ENCODE results near the gene SERTAD1. TPM values are rescaled to one million over a fixed set of nuclear protein-coding genes. Genes with fewer than 3 reads are reported as not detected.

Gene SERTAD1
- total and polyA plus RNA-seq, 2 of the 4 experiments (the other 2 are of a cell fraction) = 21.1 to 27.4 TPM

DNA sequence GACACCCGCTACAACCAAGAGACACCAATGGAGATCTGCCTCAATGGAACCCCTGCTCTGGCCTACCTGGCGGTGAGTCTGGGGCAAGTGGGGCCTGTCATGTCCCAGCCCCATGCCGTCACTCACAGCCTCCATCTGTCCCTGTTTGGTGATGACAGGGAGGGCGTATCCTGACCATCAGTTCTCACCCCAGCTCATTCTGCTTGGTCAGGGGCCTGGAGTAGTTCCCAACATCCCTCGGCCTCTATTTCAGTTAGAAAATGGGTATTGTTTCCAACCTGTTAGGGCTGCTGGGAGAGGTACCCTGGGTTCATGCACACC lies 54.0 kb downstream of the SERTAD1 start:
- DNase-seq = no peak
- Histone ChIP-seq H4K91ac (ENCODE audit: insufficient read depth, low read depth, low read length) (no peak overlapping the region), H3K23ac (ENCODE audit: low read depth, low read length) (no peak overlapping the region), H4K8ac (ENCODE audit: low read depth in 2 of 2, low read length in 2 of 2) (no peak overlapping the region), H3K36me3 (ENCODE audit: control insufficient read depth, insufficient read depth, low read length) (peaks cover 66% of the 10 kb centered on the region), H3K9me1 (ENCODE audit: insufficient read depth, low read length) (peaks cover 17% of the 10 kb centered on the region), H2AFZ (replicated peaks; ENCODE audit: low read length, poor library complexity) (no peak overlapping the region), H2AK9ac (replicated peaks; ENCODE audit: low read depth, low read length, poor library complexity) (no peak overlapping the region), H3K4me2 (ENCODE audit: low read depth, low read length) (no peak overlapping the region), H4K20me1 (ENCODE audit: insufficient read depth, low read length) (peaks cover 2% of the 10 kb centered on the region; the same call in 1 of the 2 replicates), H3K4ac (ENCODE audit: low read depth, low read length) (no peak overlapping the region), H2BK20ac (ENCODE audit: low read depth, low read length) (no peak overlapping the region), H4K5ac (ENCODE audit: low read depth, low read length) (no peak overlapping the region), H2BK15ac (ENCODE audit: low read depth, low read length) (no peak overlapping the region), H3K4me1 (ENCODE audit: control insufficient read depth, insufficient read depth, low read length) (peaks cover 3% of the 10 kb centered on the region), H2AK5ac (ENCODE audit: low read depth, low read length) (no peak overlapping the region), H3K56ac (ENCODE audit: extremely low read depth, insufficient read depth, low read length) (no peak overlapping the region), H3K27me3 (ENCODE audit: control insufficient read depth, insufficient read depth, low read length) (no peaks in the 10 kb centered on the region), H3K9me3 (ENCODE audit: control insufficient read depth, insufficient read depth, low read length) (no peaks in the 10 kb centered on the region), H3K9ac (ENCODE audit: low read depth, low read length) (no peak overlapping the region), H3K18ac (ENCODE audit: low read depth, low read length) (no peak overlapping the region), H3K79me1 (ENCODE audit: low read depth in 1 of 2, low read length in 2 of 2) (peaks cover 3 to 16% of the 10 kb centered on the region in 2 experiments; a peak in 3 of 4 replicates), H2BK5ac (ENCODE audit: low read depth, low read length, poor library complexity, severe bottlenecking) (no peak overlapping the region), H3K4me3 (ENCODE audit: insufficient read depth, low read depth, low read length) (no peak overlapping the region), H2BK120ac (ENCODE audit: low read depth, low read length) (no peak overlapping the region), H3K14ac (replicated peaks; ENCODE audit: low read depth, low read length) (no peak overlapping the region), H3K27ac (ENCODE audit: insufficient read depth, low read length) (no peak overlapping the region)
- intact Hi-C loops (cut with micrococcal nuclease) (no loop called here), in situ Hi-C loops (cut with MboI; ENCODE audit: low sequenced_read_pairs) (no loop called here), dilution Hi-C loops (cut with HindIII; ENCODE audit: low sequenced_read_pairs, unreplicated experiment) (no loop called here)
- BruUV-seq (replicated peaks) = no TSS peak
- WGBS, 2 experiments (ENCODE audit: extremely low coverage in 2 of 2, insufficient read length in 1 of 2) = 100% methylated on average over 2 of the region's 5 CpGs; no CpG with 5 or more reads in 1 of the 2 experiments
- TF ChIP-seq RCOR1 (IDR thresholded peaks at IDR 0.05; ENCODE audit: insufficient replicate concordance, low read length) (no peak), USF2 (IDR thresholded peaks at IDR 0.05; ENCODE audit: low read depth, low read length) (no peak), MXI1 (IDR thresholded peaks at IDR 0.05; ENCODE audit: borderline replicate concordance, low read depth, low read length) (no peak)
- TF ChIP-seq, protein P1, sequence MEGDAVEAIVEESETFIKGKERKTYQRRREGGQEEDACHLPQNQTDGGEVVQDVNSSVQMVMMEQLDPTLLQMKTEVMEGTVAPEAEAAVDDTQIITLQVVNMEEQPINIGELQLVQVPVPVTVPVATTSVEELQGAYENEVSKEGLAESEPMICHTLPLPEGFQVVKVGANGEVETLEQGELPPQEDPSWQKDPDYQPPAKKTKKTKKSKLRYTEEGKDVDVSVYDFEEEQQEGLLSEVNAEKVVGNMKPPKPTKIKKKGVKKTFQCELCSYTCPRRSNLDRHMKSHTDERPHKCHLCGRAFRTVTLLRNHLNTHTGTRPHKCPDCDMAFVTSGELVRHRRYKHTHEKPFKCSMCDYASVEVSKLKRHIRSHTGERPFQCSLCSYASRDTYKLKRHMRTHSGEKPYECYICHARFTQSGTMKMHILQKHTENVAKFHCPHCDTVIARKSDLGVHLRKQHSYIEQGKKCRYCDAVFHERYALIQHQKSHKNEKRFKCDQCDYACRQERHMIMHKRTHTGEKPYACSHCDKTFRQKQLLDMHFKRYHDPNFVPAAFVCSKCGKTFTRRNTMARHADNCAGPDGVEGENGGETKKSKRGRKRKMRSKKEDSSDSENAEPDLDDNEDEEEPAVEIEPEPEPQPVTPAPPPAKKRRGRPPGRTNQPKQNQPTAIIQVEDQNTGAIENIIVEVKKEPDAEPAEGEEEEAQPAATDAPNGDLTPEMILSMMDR (conservative IDR thresholded peaks at IDR 0.05; ENCODE audit: low read depth, low read length) = no peak
- ChIA-PET POLR2A (ENCODE audit: unreplicated experiment) (no interaction called here), CTCF (interaction anchor here (0.5 kb wide), 1 partner anchor 49 kb away, joined by 4 read pairs; no protein-coding TSS in a partner anchor)
- no peak for ATAC-seq (ENCODE audit: low read depth)

Small RNA genes within 50 kb of the gene (microRNA-seq; reads per million reads assigned to microRNA genes)
- gene RF00017 (ENCODE audit: insufficient read depth, insufficient read length) = not detected

Small RNA genes within 50 kb of the gene (small RNA-seq; reads per million reads assigned to genes)
- 0 reads per million in 5 experiments for gene RF00017

Other genes with a start within 250 kb of the SERTAD1 start
- 1.4 and 1.8 TPM in 2 replicates for gene MAP3K10, start 234.6 kb downstream of the SERTAD1 start, total RNA-seq (2012; rRNA removed)
- 5.5 and 6.4 TPM in 2 replicates for gene MAP3K10, start 234.6 kb downstream of the SERTAD1 start, polyA plus RNA-seq (2012; rRNA removed)
- not detected in 2 replicates for gene TTC9B, start 207.6 kb downstream of the SERTAD1 start, total RNA-seq (2012; rRNA removed)
- gene TTC9B, start 207.6 kb downstream of the SERTAD1 start, polyA plus RNA-seq (2012; rRNA removed) = not detected in 2 replicates
- gene CCNP, start 199.3 kb downstream of the SERTAD1 start, total RNA-seq (2012; rRNA removed) = under 0.01 TPM in 2 replicates
- gene CCNP, start 199.3 kb downstream of the SERTAD1 start, polyA plus RNA-seq (2012; rRNA removed) = 0.17 and 0.21 TPM in 2 replicates
- gene AKT2, start 140.6 kb downstream of the SERTAD1 start, total RNA-seq (2012; rRNA removed) = 54.4 and 61.5 TPM in 2 replicates
- gene AKT2, start 140.6 kb downstream of the SERTAD1 start, polyA plus RNA-seq (2012; rRNA removed) = 104 and 124 TPM in 2 replicates
- gene C19orf47, start 77.6 kb downstream of the SERTAD1 start, total RNA-seq (2012; rRNA removed) = 3.6 and 4.4 TPM in 2 replicates
- 16.3 and 24.4 TPM in 2 replicates for gene C19orf47, start 77.6 kb downstream of the SERTAD1 start, polyA plus RNA-seq (2012; rRNA removed)
- 117 and 120 TPM in 2 replicates for gene PLD3, start 77.3 kb downstream of the SERTAD1 start, total RNA-seq (2012; rRNA removed)
- gene PLD3, start 77.3 kb downstream of the SERTAD1 start, polyA plus RNA-seq (2012; rRNA removed) = 665 and 732 TPM in 2 replicates
- gene HIPK4, start 35.8 kb downstream of the SERTAD1 start, total RNA-seq (2012; rRNA removed) = 0.18 and 0.28 TPM in 2 replicates
- 0.11 and 0.12 TPM in 2 replicates for gene HIPK4, start 35.8 kb downstream of the SERTAD1 start, polyA plus RNA-seq (2012; rRNA removed)
- gene PRX, start 12.6 kb downstream of the SERTAD1 start, total RNA-seq (2012; rRNA removed) = 0.83 and 0.90 TPM in 2 replicates
- gene PRX, start 12.6 kb downstream of the SERTAD1 start, polyA plus RNA-seq (2012; rRNA removed) = 1.7 and 1.8 TPM in 2 replicates
- 23.3 and 25.6 TPM in 2 replicates for gene SERTAD3, start 18.3 kb upstream of the SERTAD1 start, total RNA-seq (2012; rRNA removed)
- gene SERTAD3, start 18.3 kb upstream of the SERTAD1 start, polyA plus RNA-seq (2012; rRNA removed) = 17.9 and 20.5 TPM in 2 replicates
- 65.2 and 67.5 TPM in 2 replicates for gene BLVRB, start 39.8 kb upstream of the SERTAD1 start, total RNA-seq (2012; rRNA removed)
- gene BLVRB, start 39.8 kb upstream of the SERTAD1 start, polyA plus RNA-seq (2012; rRNA removed) = 102 and 113 TPM in 2 replicates
- gene SPTBN4, start 41.0 kb upstream of the SERTAD1 start, total RNA-seq (2012; rRNA removed) = 0.72 and 0.83 TPM in 2 replicates
- 0.59 and 0.91 TPM in 2 replicates for gene SPTBN4, start 41.0 kb upstream of the SERTAD1 start, polyA plus RNA-seq (2012; rRNA removed)
- 15.6 and 16.1 TPM in 2 replicates for gene SHKBP1, start 150.9 kb upstream of the SERTAD1 start, total RNA-seq (2012; rRNA removed)
- gene SHKBP1, start 150.9 kb upstream of the SERTAD1 start, polyA plus RNA-seq (2012; rRNA removed) = 94.0 and 108 TPM in 2 replicates
- gene LTBP4, start 175.4 kb upstream of the SERTAD1 start, total RNA-seq (2012; rRNA removed) = 4.4 and 14.7 TPM in 2 replicates
- gene LTBP4, start 175.4 kb upstream of the SERTAD1 start, polyA plus RNA-seq (2012; rRNA removed) = 61.6 and 70.3 TPM in 2 replicates

Data from IMR-90 (cell line).